GM21360 (cell line): ENCODE results near the gene SRPRA.

Experiments
- ATAC-seq: cut with Tn5 transposase; IDR thresholded peaks from one replicate; pipeline ENCODE4 v1.9.1; 2021; ENCODE audit warnings: mild to moderate bottlenecking, moderate library complexity; ENCODE audit not compliant: unreplicated experiment

SRPRA gene

GRCh38 chr11:126232683-126233082 is 36.0 kb downstream of the SRPRA start:
- no peak for ATAC-seq

DNA sequence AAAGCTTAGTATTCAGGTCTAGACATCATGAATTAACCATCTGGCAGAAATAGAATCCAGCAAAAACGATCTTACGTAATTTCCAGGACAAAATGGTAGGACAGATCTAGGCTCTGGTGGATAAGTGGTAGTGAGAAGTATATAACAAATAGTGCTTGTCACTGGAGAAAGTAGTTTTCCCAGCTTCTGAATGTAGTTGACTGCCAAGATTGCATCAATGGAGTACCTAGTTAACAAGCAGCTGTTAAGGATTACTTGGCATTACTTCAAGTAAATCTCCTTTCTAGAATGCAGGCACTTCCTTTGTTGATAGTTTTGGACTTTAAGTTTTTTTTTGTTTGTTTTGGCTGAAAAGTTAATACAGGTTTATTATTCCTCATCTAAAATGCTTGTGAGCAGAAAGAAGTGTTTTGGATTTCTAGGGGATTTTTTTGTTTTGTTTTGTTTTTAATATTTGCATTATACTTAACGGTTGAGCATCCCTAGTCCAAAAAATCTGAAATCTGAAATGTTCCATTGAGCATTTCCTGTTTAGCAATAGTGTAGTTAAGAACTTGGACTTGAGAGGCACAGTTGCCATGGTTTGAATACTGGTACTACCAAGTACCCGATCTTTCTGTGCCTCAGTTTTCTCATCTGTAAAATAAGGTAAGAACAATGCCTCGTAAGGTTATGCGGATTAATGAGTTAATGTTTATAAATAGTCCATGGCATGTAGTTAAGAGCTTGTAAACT is 36.8 kb downstream of the SRPRA start:
- no peak for ATAC-seq

DNA sequence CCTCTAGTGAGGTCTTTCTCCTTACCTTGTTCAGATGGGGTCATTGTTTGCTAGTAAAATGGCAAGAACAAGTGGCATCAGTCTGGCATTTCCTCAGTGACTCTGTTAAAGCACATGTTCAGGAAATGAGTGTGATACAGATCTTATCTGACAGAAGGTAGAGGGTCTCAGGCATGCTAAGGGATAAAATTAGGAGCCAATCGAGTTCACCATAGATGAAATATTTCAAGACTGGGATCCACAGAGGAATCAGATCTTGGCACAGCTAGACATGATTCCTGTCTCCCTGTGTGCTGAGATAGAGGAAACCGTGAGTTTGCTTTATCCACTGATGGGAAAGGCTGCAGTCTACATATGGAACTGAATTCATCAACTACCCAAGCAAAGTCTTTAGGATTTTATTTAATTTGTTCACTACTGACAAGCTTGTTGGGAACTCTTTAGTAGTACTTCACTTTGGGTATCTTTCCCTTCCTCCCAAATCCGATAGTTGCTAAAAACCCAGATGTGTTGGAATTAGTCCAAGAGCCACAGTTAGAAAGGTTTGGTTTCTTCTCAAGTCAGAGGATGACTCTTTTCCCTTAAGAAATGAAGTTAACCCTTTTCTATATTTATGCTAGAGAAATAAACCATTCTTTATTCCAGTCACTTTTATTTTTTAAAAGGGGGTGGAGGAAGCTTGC is 38.7 kb downstream of the SRPRA start:
- ATAC-seq: no peak

DNA sequence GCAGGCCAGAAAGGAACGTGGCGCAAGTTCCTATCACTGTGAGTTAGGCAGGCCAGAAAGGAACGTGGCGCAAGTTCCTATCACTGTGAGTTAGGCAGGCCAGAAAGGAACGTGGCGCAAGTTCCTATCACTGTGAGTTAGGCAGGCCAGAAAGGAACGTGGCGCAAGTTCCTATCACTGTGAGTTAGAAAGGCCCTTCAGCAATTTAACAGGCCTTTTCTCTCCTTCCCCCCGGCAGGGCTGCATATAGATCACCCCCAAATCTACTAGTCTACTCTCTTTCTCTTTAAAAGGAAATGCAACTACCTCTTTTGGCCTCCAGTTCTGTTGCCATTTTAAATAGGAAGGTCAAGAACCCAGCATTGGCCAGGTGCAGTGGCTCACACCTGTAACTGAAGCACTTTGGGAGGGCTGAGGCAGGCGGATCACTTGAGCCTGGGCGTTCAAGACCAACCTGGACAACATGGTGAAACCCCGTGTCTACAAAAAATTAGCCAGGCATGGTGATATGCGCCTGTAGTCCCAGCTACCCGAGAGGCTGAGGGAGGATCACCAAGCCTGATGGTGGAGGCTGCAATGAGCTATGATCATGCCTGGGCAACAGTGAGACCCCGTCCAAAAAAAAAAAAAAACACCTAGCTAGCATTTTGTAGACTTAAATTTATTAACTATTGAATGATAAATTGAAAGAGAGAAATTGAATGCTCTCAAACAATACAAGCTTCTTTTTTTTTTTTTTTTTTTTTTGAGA is 42.2 kb downstream of the SRPRA start:
- ATAC-seq: no peak

GRCh38 chr11:126225295-126225665 is 43.4 kb downstream of the SRPRA start:
- no peak for ATAC-seq

GRCh38 chr11:126224647-126225294 is 43.9 kb downstream of the SRPRA start:
- ATAC-seq: no peak

GRCh38 chr11:126219547-126219946 is 49.1 kb downstream of the SRPRA start:
- ATAC-seq: no peak

- no peak for ATAC-seq
These were observed 51.2 kb downstream of the SRPRA start for GRCh38 chr11:126217491-126217890.

GRCh38 chr11:126216526-126217305 is 52.0 kb downstream of the SRPRA start:
- no peak for ATAC-seq

- ATAC-seq: no peak
These were observed 53.9 kb downstream of the SRPRA start for GRCh38 chr11:126214841-126215240.

DNA sequence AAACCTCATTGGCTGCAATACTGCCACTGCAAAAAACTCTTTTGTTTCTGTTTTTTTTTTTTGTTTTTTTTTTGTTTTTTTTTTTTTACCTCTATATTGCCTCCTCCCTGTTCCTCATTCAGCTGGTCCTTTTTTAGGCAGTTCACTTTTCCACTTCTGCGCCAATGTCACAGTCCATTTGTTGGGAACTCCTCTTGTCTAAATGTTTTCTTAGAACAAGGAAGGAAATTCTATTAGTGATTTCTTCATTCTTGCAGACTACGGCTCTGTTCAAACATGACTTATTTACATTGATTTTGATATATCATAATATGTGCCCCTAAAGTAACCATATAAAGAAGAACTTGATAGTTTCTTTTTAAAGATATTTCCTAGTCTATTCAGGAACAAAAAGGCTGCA is 54.3 kb downstream of the SRPRA start:
- no peak for ATAC-seq
